Stimulated activated CD4-positive, alpha-beta T cell treated with anti-CD3 and anti-CD28 coated beads, Interleukin-4, amount 100 ng/mL, for 4 hours (primary cell): ENCODE results near the gene CIAPIN1.
"Not testable (repeated sequence)": the region's sequence is repeated elsewhere in the genome, so short reads cannot be mapped to it uniquely, and the experiment has no call there.

ENCODE experiments used
- DNase-seq, 2 experiments: peaks; one replicate each; pipeline ENCODE4 v3.0.0-alpha.2; 2020

The CIAPIN1 gene

GRCh38 chr16:57476546-57477410 is 29.6 kb upstream of the CIAPIN1 start:
- DNase-seq: no peak

GRCh38 chr16:57475711-57476339 is 28.6 kb upstream of the CIAPIN1 start:
- peak; percentile 58 to 61 for DNase-seq

- DNase-seq: no peak
Measured at GRCh38 chr16:57474671-57475661, 27.8 kb upstream of the CIAPIN1 start.

- DNase-seq: no peak
Measured at GRCh38 chr16:57473906-57474305, 26.7 kb upstream of the CIAPIN1 start.

DNA sequence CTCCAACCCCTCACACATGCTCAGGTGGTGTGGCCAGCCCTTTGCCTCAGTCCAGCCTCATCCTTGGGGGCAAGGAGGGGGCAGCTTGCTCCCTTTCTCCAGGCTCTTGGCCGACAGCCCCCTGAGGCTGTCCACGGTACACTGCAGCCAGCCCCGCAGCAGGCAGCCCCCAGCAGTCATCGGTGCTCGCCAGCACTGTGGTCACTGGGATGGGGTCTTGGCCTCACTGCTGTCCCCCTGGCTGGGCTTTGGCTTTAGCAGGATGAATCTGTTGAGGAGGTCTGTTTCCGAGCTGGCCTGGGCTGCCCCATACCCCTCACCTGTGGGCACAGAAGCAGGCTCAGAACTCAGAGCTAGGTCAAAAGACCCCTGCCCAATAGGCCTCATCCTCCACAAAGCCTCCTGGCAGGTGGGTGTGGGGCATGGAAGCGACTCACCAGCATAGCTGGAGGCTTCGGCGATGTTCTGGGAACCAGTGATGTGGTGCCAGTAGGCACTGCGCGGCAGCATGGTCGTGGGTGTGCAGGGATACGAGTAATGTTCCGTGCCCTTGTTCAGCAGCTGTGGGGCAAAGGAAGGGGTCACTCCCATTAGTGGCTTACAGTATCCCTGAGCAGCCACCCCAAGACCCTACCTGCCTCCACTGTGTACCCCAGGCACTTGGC is 26.1 kb upstream of the CIAPIN1 start:
- DNase-seq: no peak

GRCh38 chr16:57472665-57473060 is 25.5 kb upstream of the CIAPIN1 start:
- DNase-seq: no peak

- no peak for DNase-seq
Measured at GRCh38 chr16:57471852-57472664, 24.9 kb upstream of the CIAPIN1 start.

DNA sequence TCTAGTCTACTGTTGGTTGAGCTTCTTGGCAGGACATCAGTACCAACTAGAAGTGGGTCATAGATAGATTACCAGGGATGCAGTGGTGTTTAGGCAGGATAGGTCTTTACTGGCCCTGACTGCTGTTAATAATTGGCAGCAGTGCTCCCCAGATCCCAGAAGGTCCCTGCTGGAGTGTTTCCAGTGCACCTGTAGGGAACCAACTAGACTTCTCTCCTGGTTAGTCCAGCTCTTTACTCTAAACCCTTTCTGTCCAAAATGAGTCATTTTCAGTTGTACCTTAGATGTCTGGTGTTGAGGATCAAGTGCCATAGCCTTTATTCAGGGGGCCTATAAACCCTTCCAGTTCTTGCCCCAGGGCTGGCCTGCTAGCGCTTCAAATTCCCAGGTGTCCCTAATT is 24.0 kb upstream of the CIAPIN1 start:
- no peak for DNase-seq

DNA sequence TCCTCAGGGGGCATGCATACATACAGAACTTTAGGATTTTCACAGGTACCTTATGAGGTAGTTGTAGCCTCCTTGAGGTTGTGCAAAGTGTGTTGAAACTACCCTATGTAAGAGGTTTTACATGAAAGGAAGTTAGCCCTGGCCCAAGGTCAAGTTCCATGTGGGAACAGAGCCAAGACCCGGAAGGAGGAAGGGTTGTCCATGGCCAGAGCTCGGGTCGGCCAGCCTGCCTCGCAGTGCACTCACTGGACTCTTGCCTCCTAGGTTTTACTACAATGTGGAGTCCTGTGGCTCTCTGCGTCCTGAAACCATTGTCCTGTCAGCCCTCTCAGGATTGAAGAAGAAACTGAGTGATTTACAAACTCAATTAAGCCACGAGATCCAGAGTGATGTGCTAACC is 23.5 kb upstream of the CIAPIN1 start:
- no peak for DNase-seq

GRCh38 chr16:57469917-57470470 is 22.8 kb upstream of the CIAPIN1 start:
- no peak for DNase-seq

DNA sequence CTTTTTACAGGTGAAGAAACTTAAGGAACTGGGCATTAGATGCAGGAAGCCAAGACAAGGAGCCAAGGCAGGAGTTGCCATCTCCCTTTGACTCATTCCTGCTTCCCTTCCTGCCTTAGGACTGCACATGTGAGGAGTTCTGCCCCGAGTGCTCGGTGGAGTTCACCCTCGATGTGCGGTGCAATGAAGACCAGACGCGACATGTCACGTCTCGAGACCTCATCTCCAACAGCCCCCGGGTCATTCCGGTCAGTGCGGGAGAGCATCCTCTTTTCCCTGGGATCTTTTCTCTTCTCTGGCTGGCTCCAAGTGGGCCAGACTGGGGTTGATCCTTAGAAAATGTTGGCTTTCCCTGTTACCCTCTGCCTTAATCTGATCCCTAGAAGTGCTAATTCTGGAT is 21.9 kb upstream of the CIAPIN1 start:
- DNase-seq: no peak

DNA sequence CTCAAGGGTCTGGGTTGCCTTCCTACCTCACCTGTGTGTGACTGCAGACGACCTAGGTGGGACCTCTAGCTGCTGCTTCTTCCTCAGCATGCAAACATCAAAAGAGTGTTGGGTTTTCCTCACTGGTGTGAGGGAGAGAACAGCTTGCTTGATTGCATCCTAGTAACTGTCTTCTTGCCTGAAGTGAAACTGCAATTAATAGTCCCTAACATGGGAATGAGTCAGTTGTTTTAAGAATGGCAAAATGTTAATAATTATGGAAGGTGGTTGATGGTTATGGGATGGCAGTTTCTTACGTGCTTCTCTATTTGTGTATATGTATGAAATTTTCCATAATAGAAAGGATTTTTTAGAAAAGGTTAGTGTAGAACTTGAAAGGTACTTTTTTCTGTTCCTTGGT is 21.2 kb upstream of the CIAPIN1 start:
- DNase-seq: no peak

DNA sequence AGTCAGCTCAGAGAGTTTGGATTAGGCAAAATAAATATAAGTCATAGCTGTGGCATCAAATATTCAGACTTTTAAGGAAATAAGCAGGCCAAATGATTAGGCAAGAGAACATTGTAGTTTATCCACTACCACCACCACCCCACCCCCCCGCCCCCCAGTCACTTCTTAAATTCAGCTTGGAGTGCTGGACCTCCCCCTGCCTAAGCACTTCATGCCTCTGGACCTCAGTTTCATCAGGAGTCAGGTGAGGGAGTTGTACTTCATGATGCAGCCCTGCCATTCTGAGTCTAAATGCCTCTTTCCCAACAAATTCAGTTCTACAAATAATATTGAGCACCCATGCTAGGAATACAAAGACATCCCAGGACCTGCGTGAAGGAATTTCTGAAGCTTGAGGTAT is 17.3 kb upstream of the CIAPIN1 start:
- no peak for DNase-seq

GRCh38 chr16:57462978-57463362 is 15.8 kb upstream of the CIAPIN1 start:
- DNase-seq: peak in 1 of 2 experiments; percentile 10

- DNase-seq: peak; percentile 86 to 93
Measured at GRCh38 chr16:57462209-57462977, 15.2 kb upstream of the CIAPIN1 start, which contains the start of gene POLR2C. Gene POLR2C (plus strand): TSS chr16:57462679. CDS start chr16:57462725, 46 bp downstream.

DNA sequence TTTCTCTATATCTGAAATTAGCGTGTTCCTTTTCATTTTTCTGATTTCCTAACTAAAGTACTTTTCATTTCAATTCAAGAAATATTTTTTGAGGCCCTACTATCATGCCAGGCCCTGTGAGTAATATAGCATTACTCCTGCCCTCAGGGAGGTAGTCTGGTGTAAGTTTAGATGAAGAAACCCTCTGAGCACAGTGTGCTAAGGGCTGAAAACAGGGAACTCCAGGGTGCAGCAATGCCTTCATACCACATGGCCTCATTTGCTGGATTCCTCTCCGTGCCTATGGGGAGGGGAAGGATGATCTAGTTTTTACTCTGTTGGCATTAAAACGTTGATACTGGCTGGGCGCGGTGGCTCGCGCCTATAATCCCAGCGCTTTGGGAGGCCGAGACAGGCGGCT is 4.8 kb upstream of the CIAPIN1 start:
- no peak for DNase-seq

DNA sequence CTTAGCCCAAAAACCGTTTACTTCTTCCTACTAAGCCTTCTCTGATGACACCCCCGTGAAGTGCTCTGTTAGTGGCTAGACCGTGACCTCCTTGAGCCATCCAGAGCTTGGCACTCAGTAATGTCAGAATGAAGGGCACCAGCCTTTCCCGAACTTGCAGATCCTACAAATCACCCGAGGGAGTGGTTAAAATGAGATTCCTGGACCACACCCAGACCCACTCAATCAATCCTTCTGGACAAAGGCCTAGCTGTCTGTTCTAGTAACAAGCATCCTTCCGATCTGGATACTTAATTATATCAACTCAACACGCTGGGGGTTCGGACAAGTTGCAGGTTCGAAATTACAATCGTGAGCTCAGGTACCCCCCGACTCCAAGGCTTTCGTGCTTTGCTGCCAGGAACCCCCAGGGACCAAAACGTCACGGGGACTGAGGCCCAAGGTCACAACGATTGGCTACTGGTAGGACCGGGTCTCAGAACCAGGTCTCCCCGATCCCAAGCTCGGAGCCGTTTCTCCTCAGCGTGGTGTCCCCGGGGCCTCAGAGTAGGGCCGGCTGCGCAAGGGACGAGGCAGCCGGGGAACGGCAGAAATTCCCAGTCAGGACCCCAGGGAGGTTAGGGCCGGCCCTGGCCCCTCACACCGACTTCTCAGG is 527 bp downstream of the CIAPIN1 start:
- no peak for DNase-seq

DNA sequence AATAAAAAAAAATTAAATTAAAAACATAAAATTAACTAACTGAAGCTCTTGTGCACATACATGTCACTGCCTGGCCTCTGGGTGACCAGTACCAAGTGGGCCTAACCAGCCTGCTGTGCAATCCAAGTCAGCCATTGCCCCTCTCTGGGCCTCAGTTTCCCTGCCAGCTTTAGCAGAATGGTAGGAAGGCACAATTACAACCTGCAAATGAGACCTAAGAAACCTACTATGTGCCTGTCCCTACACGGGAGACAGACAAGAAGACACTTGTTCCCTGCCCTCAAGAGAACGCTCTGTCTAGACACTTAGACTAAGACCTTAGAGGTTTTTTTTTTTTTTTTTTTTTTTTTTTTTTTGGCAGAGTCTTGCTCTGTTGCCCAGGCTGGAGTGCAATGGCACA is 1.7 kb downstream of the CIAPIN1 start:
- no peak for DNase-seq

DNA sequence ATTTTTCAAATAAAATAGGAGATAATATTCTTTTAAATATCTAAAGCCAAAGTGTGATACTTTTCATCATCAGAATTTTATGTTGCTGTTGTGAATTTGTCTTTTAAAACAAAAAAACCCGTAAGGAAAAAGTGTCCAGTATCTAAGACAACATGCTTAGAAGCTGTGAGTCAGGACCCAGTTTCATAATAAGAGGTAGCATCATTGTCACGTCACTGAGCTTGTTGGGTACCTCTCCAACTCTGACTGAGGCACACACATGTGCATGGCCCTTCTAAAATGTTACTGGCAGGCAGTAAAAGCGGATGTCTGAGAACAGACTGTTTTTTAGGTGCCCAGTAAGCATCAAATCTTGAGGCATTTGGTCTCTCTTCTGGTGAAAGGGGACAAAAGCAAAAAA is 2.5 kb downstream of the CIAPIN1 start:
- DNase-seq: no peak

DNA sequence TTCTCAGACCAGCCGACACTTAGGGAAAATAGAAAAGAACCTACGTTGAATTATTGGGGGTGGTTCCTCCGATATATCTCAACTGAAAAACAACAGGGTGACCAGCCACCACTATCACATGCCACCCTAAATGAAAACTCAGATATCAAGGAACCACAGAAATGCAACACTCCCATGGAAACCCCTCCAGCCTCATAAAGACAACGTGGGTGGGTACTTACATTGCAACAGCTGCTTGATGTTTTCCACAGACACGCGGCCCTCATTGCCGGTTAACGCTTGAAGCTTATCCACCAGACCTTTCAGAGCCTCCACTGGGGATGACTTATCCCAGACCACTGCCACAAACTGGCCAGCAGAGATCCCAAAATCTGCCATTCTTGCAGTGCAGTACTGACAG is 6.6 kb downstream of the CIAPIN1 start:
- DNase-seq: not testable (repeated sequence)
